CD8-positive, alpha-beta memory T cell (primary cell): Measurements from ENCODE around the gene EIF3L. TPM values are rescaled to one million over a fixed set of nuclear protein-coding genes. Genes with fewer than 3 reads are reported as not detected.

ENCODE experiments used
- CTCF ChIA-PET: fragments of 350-600 bp; sonication (Branson Sonifier 250); formaldehyde crosslinking; loops from one replicate; lab custom pipeline; 2021; ENCODE audit warnings: antibody characterized with exemption; lab: Charles Lee
- POLR2A ChIA-PET: fragments of 350-600 bp; sonication (Branson Sonifier 250); formaldehyde crosslinking; loops from one replicate; lab custom pipeline; 2021; ENCODE audit warnings: antibody characterized with exemption; lab: Charles Lee
- DNase-seq, 5 donors: peaks; one replicate each; pipeline versions ENCODE4 v3.0.0 to v3.0.0-alpha.2; 2020 to 2022; ENCODE audit warnings: mixed read lengths in 1 of 5
- H3K27ac ChIP-seq: one replicate; pipeline ENCODE4 v1.7.0; 2013; ENCODE audit warnings: low read depth, mild to moderate bottlenecking, low read length, moderate library complexity
- H3K27me3 ChIP-seq: 2 replicates; pipeline ENCODE4 v1.7.0; 2013; ENCODE audit warnings: low read length, mild to moderate bottlenecking; ENCODE audit not compliant: insufficient read depth, poor library complexity, severe bottlenecking
- H3K36me3 ChIP-seq: 2 replicates; pipeline ENCODE4 v1.7.0; 2013; ENCODE audit warnings: mild to moderate bottlenecking, low read length, moderate library complexity; ENCODE audit not compliant: insufficient read depth
- H3K4me1 ChIP-seq: 2 replicates; pipeline ENCODE4 v1.7.0; 2013; ENCODE audit warnings: mild to moderate bottlenecking, low read length, moderate library complexity; ENCODE audit not compliant: insufficient read depth
- H3K4me3 ChIP-seq: 2 replicates; pipeline ENCODE4 v1.7.0; 2013; ENCODE audit warnings: mild to moderate bottlenecking, low read length
- H3K9me3 ChIP-seq: 2 replicates; pipeline ENCODE4 v1.7.0; 2013; ENCODE audit warnings: mild to moderate bottlenecking, low read length
- H3K27ac Mint-ChIP-seq, 8 donors: one replicate each; pipeline ENCODE4 v1.8.0; 2020 to 2021; ENCODE audit warnings: mixed read lengths in 8 of 8, mild to moderate bottlenecking in 6 of 8, inconsistent platforms in 3 of 8, moderate library complexity in 3 of 8
- H3K27me3 Mint-ChIP-seq, 2 donors: one replicate each; pipeline ENCODE4 v1.8.0; 2020 to 2021; ENCODE audit warnings: mixed read lengths in 2 of 2, mild to moderate bottlenecking in 1 of 2, moderate library complexity in 1 of 2
- H3K36me3 Mint-ChIP-seq, 3 donors: one replicate each; pipeline ENCODE4 v1.8.0; 2020 to 2021; ENCODE audit warnings: mixed read lengths in 3 of 3, inconsistent platforms in 1 of 3, mild to moderate bottlenecking in 1 of 3
- H3K4me1 Mint-ChIP-seq, 3 donors: one replicate each; pipeline ENCODE4 v1.8.0; 2020 to 2021; ENCODE audit warnings: mixed read lengths in 3 of 3, inconsistent platforms in 1 of 3, mild to moderate bottlenecking in 1 of 3
- H3K4me3 Mint-ChIP-seq, 7 donors: one replicate each; pipeline ENCODE4 v1.8.0; 2020 to 2021; ENCODE audit warnings: mixed read lengths in 7 of 7, mild to moderate bottlenecking in 6 of 7, moderate library complexity in 4 of 7, inconsistent platforms in 2 of 7
- H3K9me3 Mint-ChIP-seq, 5 donors: one replicate each; pipeline ENCODE4 v1.8.0; 2020 to 2022; ENCODE audit warnings: mixed read lengths in 5 of 5, mild to moderate bottlenecking in 3 of 5, moderate library complexity in 2 of 5, inconsistent platforms in 1 of 5
- polyA plus RNA-seq: library from polyadenylated mRNA; unstranded; fragments of 300-500 nt; fragmentation: Illumina TruSeq; gene quantifications from one replicate; pipeline ENCODE4 v1.2.3, GENCODE V29; 2021
- total RNA-seq, 2 experiments: library from RNA; stranded (reverse); gene quantifications; one replicate each; pipeline ENCODE4 v1.2.3, GENCODE V29; 2021

The EIF3L gene
- total and polyA plus RNA-seq, 3 experiments from 2014 or later, result 266 to 556 (median 549) TPM

GRCh38 chr22:37912171-37912570 lies 63.0 kb downstream of the EIF3L start:
- Histone ChIP-seq H3K4me1 (peaks cover 14% of the 10 kb centered on the region), H3K9me3 (no peaks in the 10 kb centered on the region), H3K27me3 (no peaks in the 10 kb centered on the region), H3K27ac (no peak overlapping the region), H3K4me3 (no peak overlapping the region), H3K36me3 (no peaks in the 10 kb centered on the region)
- no peaks in the 10 kb centered on the region for H3K27me3 Mint-ChIP-seq
- no peak overlapping the region for H3K4me3 Mint-ChIP-seq
- ChIA-PET POLR2A (no interaction called here), CTCF (interaction anchor here (1.2 kb wide), 1 partner anchor 49 kb away, joined by 3 read pairs; no protein-coding TSS in a partner anchor)
- no peaks in the 10 kb centered on the region for H3K9me3 Mint-ChIP-seq
- peak overlapping the region in 3 of 8 donors; percentile 47 to 89 (median 81) for H3K27ac Mint-ChIP-seq
- no peak for DNase-seq
- peaks cover 15 to 38% (median 22%) of the 10 kb centered on the region in 3 donors for H3K4me1 Mint-ChIP-seq
- peaks cover 0 to 31% (median 0%) of the 10 kb centered on the region in 3 donors for H3K36me3 Mint-ChIP-seq

- Histone ChIP-seq H3K36me3 (peaks cover 7% of the 10 kb centered on the region), H3K9me3 (no peaks in the 10 kb centered on the region), H3K4me1 (peaks cover 6% of the 10 kb centered on the region), H3K27ac (no peak overlapping the region), H3K4me3 (no peak overlapping the region), H3K27me3 (no peaks in the 10 kb centered on the region)
- H3K36me3 Mint-ChIP-seq, result peaks cover 0 to 42% (median 0%) of the 10 kb centered on the region in 3 donors
- H3K9me3 Mint-ChIP-seq, result no peaks in the 10 kb centered on the region
- H3K27me3 Mint-ChIP-seq, result no peaks in the 10 kb centered on the region
- peak overlapping the region in 2 of 8 donors; percentile 43 to 46 for H3K27ac Mint-ChIP-seq
- ChIA-PET POLR2A (no interaction called here), CTCF (no interaction called here)
- H3K4me1 Mint-ChIP-seq, result peaks cover 5 to 29% (median 14%) of the 10 kb centered on the region in 3 donors
- DNase-seq, result no peak
- no peak overlapping the region for H3K4me3 Mint-ChIP-seq
Measured at GRCh38 chr22:37913233-37913721, 64.1 kb downstream of the EIF3L start.

- ChIA-PET POLR2A (interaction anchor here (0.5 kb wide), 1 partner anchor 19 kb away, joined by 5 read pairs; no protein-coding TSS in a partner anchor), CTCF (interaction anchor here (0.9 to 1.2 kb wide), 2 partner anchors 38 to 98 kb away, joined by 3 read pairs; no protein-coding TSS in a partner anchor)
- Mint-ChIP-seq H3K27me3 (no peaks in the 10 kb centered on the region), H3K4me1 (peaks cover 0 to 14% (median 8%) of the 10 kb centered on the region in 3 donors), H3K9me3 (no peaks in the 10 kb centered on the region), H3K4me3 (no peak overlapping the region), H3K36me3 (peaks cover 0 to 51% (median 0%) of the 10 kb centered on the region in 3 donors), H3K27ac (peak overlapping the region in 1 of 8 donors; percentile 82)
- Histone ChIP-seq H3K36me3 (peaks cover 8% of the 10 kb centered on the region), H3K9me3 (no peaks in the 10 kb centered on the region), H3K4me3 (no peak overlapping the region), H3K4me1 (peaks cover 3% of the 10 kb centered on the region), H3K27me3 (no peaks in the 10 kb centered on the region), H3K27ac (no peak overlapping the region)
- no peak for DNase-seq
Measured at GRCh38 chr22:37916311-37916710, 67.1 kb downstream of the EIF3L start.

- POLR2A ChIA-PET, result no interaction called here
- peaks cover 0 to 5% (median 4%) of the 10 kb centered on the region in 3 donors for H3K4me1 Mint-ChIP-seq
Measured at GRCh38 chr22:37917874-37918548, 68.8 kb downstream of the EIF3L start.

GRCh38 chr22:37918580-37919270 lies 69.5 kb downstream of the EIF3L start:
- DNase-seq, result no peak
- H3K9me3 ChIP-seq, result no peaks in the 10 kb centered on the region
- H3K27ac ChIP-seq, result no peak overlapping the region
- H3K27me3 ChIP-seq, result no peaks in the 10 kb centered on the region
- peak overlapping the region in 1 of 7 donors; percentile 23 for H3K4me3 Mint-ChIP-seq
- no peak overlapping the region for H3K4me3 ChIP-seq
- H3K27ac Mint-ChIP-seq, result peak overlapping the region in 1 of 8 donors; percentile 11
- H3K36me3 Mint-ChIP-seq, result peaks cover 0 to 47% (median 1%) of the 10 kb centered on the region in 3 donors
- POLR2A ChIA-PET, result no interaction called here
- H3K4me1 ChIP-seq, result no peaks in the 10 kb centered on the region
- peaks cover 8% of the 10 kb centered on the region for H3K36me3 ChIP-seq
- H3K9me3 Mint-ChIP-seq, result no peaks in the 10 kb centered on the region
- no peaks in the 10 kb centered on the region for H3K27me3 Mint-ChIP-seq
- H3K4me1 Mint-ChIP-seq, result peaks cover 0 to 5% (median 4%) of the 10 kb centered on the region in 3 donors
- CTCF ChIA-PET, result interaction anchor here (1.0 kb wide), 1 partner anchor 16 kb away, joined by 3 read pairs; no protein-coding TSS in a partner anchor

More at GRCh38 chr22:37917874-37918548, 68.8 kb downstream of the EIF3L start:
- CTCF ChIA-PET, result no interaction called here
- Mint-ChIP-seq H3K36me3 (peaks cover 0 to 49% (median 1%) of the 10 kb centered on the region in 3 donors), H3K9me3 (no peaks in the 10 kb centered on the region), H3K4me3 (no peak overlapping the region), H3K27ac (peak overlapping the region in 1 of 8 donors; percentile 11), H3K27me3 (no peaks in the 10 kb centered on the region)
- Histone ChIP-seq H3K27me3 (no peaks in the 10 kb centered on the region), H3K36me3 (peaks cover 8% of the 10 kb centered on the region), H3K27ac (no peak overlapping the region), H3K4me3 (no peak overlapping the region), H3K9me3 (no peaks in the 10 kb centered on the region), H3K4me1 (no peaks in the 10 kb centered on the region)
- DNase-seq, result no peak

- Histone ChIP-seq H3K4me1 (no peaks in the 10 kb centered on the region), H3K4me3 (no peak overlapping the region), H3K27ac (no peak overlapping the region), H3K36me3 (peaks cover 10% of the 10 kb centered on the region), H3K27me3 (no peaks in the 10 kb centered on the region), H3K9me3 (no peaks in the 10 kb centered on the region)
- no peak for DNase-seq
- peak overlapping the region in 4 of 8 donors; percentile 43 to 90 (median 66) for H3K27ac Mint-ChIP-seq
- ChIA-PET POLR2A (no interaction called here), CTCF (interaction anchor here (1.0 kb wide), 1 partner anchor 14 kb away, joined by 3 read pairs; no protein-coding TSS in a partner anchor)
- H3K4me3 Mint-ChIP-seq, result no peak overlapping the region
- no peaks in the 10 kb centered on the region for H3K9me3 Mint-ChIP-seq
- H3K4me1 Mint-ChIP-seq, result peaks cover 0 to 5% (median 4%) of the 10 kb centered on the region in 3 donors
- H3K27me3 Mint-ChIP-seq, result no peaks in the 10 kb centered on the region
- peaks cover 0 to 52% (median 1%) of the 10 kb centered on the region in 3 donors for H3K36me3 Mint-ChIP-seq
Measured at GRCh38 chr22:37920126-37920525, 70.9 kb downstream of the EIF3L start.

GRCh38 chr22:37922191-37922590 lies 73.0 kb downstream of the EIF3L start:
- Histone ChIP-seq H3K27ac (no peak overlapping the region), H3K27me3 (no peaks in the 10 kb centered on the region), H3K36me3 (peaks cover 24% of the 10 kb centered on the region), H3K4me3 (no peak overlapping the region), H3K4me1 (no peaks in the 10 kb centered on the region), H3K9me3 (no peaks in the 10 kb centered on the region)
- Mint-ChIP-seq H3K9me3 (no peaks in the 10 kb centered on the region), H3K36me3 (peaks cover 0 to 60% (median 1%) of the 10 kb centered on the region in 3 donors), H3K4me3 (no peak overlapping the region), H3K4me1 (peaks cover 0 to 5% (median 4%) of the 10 kb centered on the region in 3 donors), H3K27me3 (no peaks in the 10 kb centered on the region), H3K27ac (peak overlapping the region in 1 of 8 donors; percentile 32)
- CTCF ChIA-PET, result no interaction called here
- no peak for DNase-seq
- POLR2A ChIA-PET, result no interaction called here
